GM12878 (cell line): ENCODE measurements around the gene USH1G. TPM values are rescaled to one million over a fixed set of nuclear protein-coding genes. Genes with fewer than 3 reads are reported as not detected.
"Not testable (repeated sequence)": the region's sequence is repeated elsewhere in the genome, so short reads cannot be mapped to it uniquely, and the experiment has no call there.

ENCODE experiments used
- ATAC-seq: fragments of 200-7000 bp; cut with Tn5 transposase; 3 replicates; pipeline ENCODE4 v1.9.1; 2020; ENCODE audit warnings: mild to moderate bottlenecking, moderate library complexity
- BruUV-seq: library from RNA; stranded (reverse); fragments of 400-500 nt; replicated peaks from 2 replicates; lab custom pipeline; 2021; lab: Mats Ljungman, UMichigan
- CTCF ChIA-PET: fragments of 300-600 bp; sonication (Branson Sonifier 250); formaldehyde crosslinking; extraction: SDS; loops from one replicate; lab custom pipeline; 2021; ENCODE audit warnings: inconsistent platforms; lab: Yijun Ruan, JAX
- POLR2A ChIA-PET: fragments of 350-600 bp; formaldehyde crosslinking; extraction: SDS; loops from one replicate; lab custom pipeline; 2021; ENCODE audit warnings: inconsistent platforms; lab: Charles Lee
- RAD21 ChIA-PET: fragments of 300-600 bp; sonication (Branson Sonifier 250); formaldehyde crosslinking; loops from one replicate; lab custom pipeline; 2023; ENCODE audit warnings: antibody characterized with exemption; ENCODE audit not compliant: unreplicated experiment; lab: Charles Lee
- SMC1A ChIA-PET: fragments of 300-600 bp; sonication (Branson Sonifier 250); formaldehyde crosslinking; loops from one replicate; lab custom pipeline; 2023; ENCODE audit not compliant: unreplicated experiment, uncharacterized antibody; lab: Charles Lee
- DNase-seq: peaks from one replicate; pipeline ENCODE4 v3.0.0-alpha.2; 2011; ENCODE audit warnings: low read depth, low spot score
- FAIRE-seq: peaks from 3 replicates; lab custom pipeline; 2011; peaks lifted over from hg19 to GRCh38; lab: Jason Lieb, UNC
- H2AFZ ChIP-seq: 2 replicates; pipeline ENCODE4 v1.6.0; 2011; ENCODE audit warnings: low read depth, low read length, control low read depth; ENCODE audit not compliant: control insufficient read depth
- H3K27ac ChIP-seq: 2 replicates; pipeline ENCODE4 v1.5.1; 2011; ENCODE audit warnings: control low read depth; ENCODE audit not compliant: control insufficient read depth, insufficient read depth
- H3K27me3 ChIP-seq, 2 experiments: replicated peaks in 1 of 2; 2 replicates each; pipeline versions ENCODE4 v1.6.0 to v1.6.1; 2011; ENCODE audit warnings: low read length in 1 of 2; ENCODE audit not compliant: control insufficient read depth in 2 of 2, insufficient read depth in 2 of 2
- H3K36me3 ChIP-seq, 2 experiments: 2 replicates each; pipeline ENCODE4 v1.5.1; 2011; ENCODE audit warnings: low read length in 1 of 2; ENCODE audit not compliant: control insufficient read depth in 2 of 2, insufficient read depth in 2 of 2
- H3K4me1 ChIP-seq: 2 replicates; pipeline ENCODE4 v1.6.1; 2011; ENCODE audit warnings: mild to moderate bottlenecking, low read length, moderate library complexity, mixed read lengths; ENCODE audit not compliant: control insufficient read depth, insufficient read depth
- H3K4me2 ChIP-seq: 2 replicates; pipeline ENCODE4 v1.6.0; 2011; ENCODE audit warnings: control low read depth; ENCODE audit not compliant: control insufficient read depth, insufficient read depth
- H3K4me3 ChIP-seq: fragments of 200-600 bp; sonication (generic); 2 replicates; pipeline ENCODE4 v1.5.1; 2016
- H3K79me2 ChIP-seq: 2 replicates; pipeline ENCODE4 v1.6.0; 2011; ENCODE audit warnings: low read length; ENCODE audit not compliant: control insufficient read depth, insufficient read depth
- H3K9ac ChIP-seq: 2 replicates; pipeline ENCODE4 v1.8.0; 2011; ENCODE audit warnings: low read length, control low read depth, mixed read lengths; ENCODE audit not compliant: control insufficient read depth, insufficient read depth
- H3K9me3 ChIP-seq: replicated peaks from 3 replicates; pipeline ENCODE4 v1.5.1; 2011; ENCODE audit warnings: mild to moderate bottlenecking, low read length; ENCODE audit not compliant: control insufficient read depth, insufficient read depth
- H4K20me1 ChIP-seq: 2 replicates; pipeline ENCODE4 v1.6.0; 2011; ENCODE audit not compliant: control insufficient read depth, insufficient read depth
- EED ChIP-seq: sonication (generic); IDR thresholded peaks from 2 replicates; pipeline ENCODE4 v1.6.1; 2016; ENCODE audit warnings: antibody characterized with exemption, low read depth
- IRF3 ChIP-seq: fragments of 450-650 bp; IDR thresholded peaks from 2 replicates; pipeline ENCODE4 v1.6.1; 2014; ENCODE audit warnings: mild to moderate bottlenecking
- NBN ChIP-seq: fragments of 450-650 bp; IDR thresholded peaks from 2 replicates; pipeline ENCODE4 v1.6.1; 2016
- NFYB ChIP-seq: IDR thresholded peaks from 2 replicates; pipeline ENCODE4 v1.6.1; 2011; ENCODE audit warnings: low read depth, mild to moderate bottlenecking, low read length, improper control_type of control experiment, moderate library complexity; ENCODE audit not compliant: insufficient read depth
- WGBS: methylation state at CpG from one replicate; pipeline ENCODE4 v1.1.6; 2016; ENCODE audit warnings: low lambda C conversion rate; ENCODE audit not compliant: insufficient replicate concordance, insufficient coverage; ENCODE audit errors: missing lambda C conversion rate; 5-methylcytosine and 5-hydroxymethylcytosine counted together
- in situ Hi-C: fragments of 300-500 bp; cut with MboI; formaldehyde crosslinking; loops from 9 replicates; pipeline ENCODE4 v1.14.3; 2018; ENCODE audit warnings: mixed read lengths
- intact Hi-C: fragments of 100-400 bp; cut with micrococcal nuclease; formaldehyde crosslinking; loops from one replicate; pipeline ENCODE4 v1.14.2; 2022; ENCODE audit not compliant: unreplicated experiment
- polyA plus RNA-seq, 11 experiments: library from polyadenylated mRNA; depleted of rRNA in 4 of 11; unstranded in 6 of 11; stranded (reverse) in 5 of 11; fragments of >200 nt; fragmentation: Nextera tagmentation in 4 of 11; fragmentation: Illumina TruSeq in 1 of 11; extraction: Ambion mirVana in 4 of 11; extraction: Trizol in 1 of 11; gene quantifications; 1 replicate in 1 of 11; 2 replicates in 10 of 11; pipeline versions ENCODE4 v1.2.1 to v1.2.3, GENCODE V29; 2011 to 2016; ENCODE audit warnings: inconsistent platforms in 2 of 11, missing spikeins in 2 of 11, low read depth in 1 of 11
- total RNA-seq, 4 experiments: library from RNA; depleted of rRNA in 3 of 4; stranded (reverse); fragments of >200 nt in 3 of 4; fragmentation: Illumina TruSeq in 1 of 4; extraction: Trizol in 1 of 4; gene quantifications; 2 replicates each; pipeline versions ENCODE4 v1.2.1 to v1.2.3, GENCODE V29; 2013 to 2021

Gene USH1G
- total and polyA plus RNA-seq, 10 of the 15 experiments (the other 5 are each of a cell fraction or from before 2014, with no cell fraction given): 0.05 to 0.62 (median 0.09) TPM; not detected in 7

GRCh38 chr17:74906214-74906793, 16.8 kb downstream of the USH1G start:
- WGBS: 31% methylated on average over 6 of the region's 6 CpGs
- in situ Hi-C loops, FAIRE-seq, H3K4me1 ChIP-seq, ATAC-seq, intact Hi-C loops, SMC1A ChIA-PET, H3K4me2 ChIP-seq, DNase-seq, H2AFZ ChIP-seq, H3K36me3 ChIP-seq, H3K27ac ChIP-seq, H4K20me1 ChIP-seq, H3K4me3 ChIP-seq, H3K27me3 ChIP-seq, H3K9me3 ChIP-seq, BruUV-seq, H3K9ac ChIP-seq, H3K79me2 ChIP-seq: not testable (repeated sequence)
- ChIA-PET POLR2A (interaction anchor here (0.7 kb wide), 1 partner anchor 9 kb away, joined by 9 read pairs; no protein-coding TSS in a partner anchor), RAD21 (interaction anchor here (1.2 kb wide), 1 partner anchor 93 kb away, joined by 3 read pairs; no protein-coding TSS in a partner anchor), CTCF (interaction anchor here (1.2 kb wide), 1 partner anchor 55 kb away, joined by 5 read pairs; no protein-coding TSS in a partner anchor)
- peak; percentile 45; the same call in 1 of the 2 replicates for TF ChIP-seq NFYB

- RAD21 ChIA-PET: interaction anchor here (1.2 kb wide), 1 partner anchor 94 kb away, joined by 3 read pairs; no protein-coding TSS in a partner anchor
- DNase-seq: no peak
- FAIRE-seq: no peak
- SMC1A ChIA-PET: no interaction called here
- Histone ChIP-seq H3K9ac (no peak overlapping the region), H3K27me3 (no peaks in the 10 kb centered on the region; a peak in 2 of 4 replicates), H3K27ac (no peak overlapping the region), H3K4me1 (no peaks in the 10 kb centered on the region), H3K4me2 (no peak overlapping the region), H4K20me1 (no peaks in the 10 kb centered on the region), H2AFZ (no peak overlapping the region), H3K79me2 (no peaks in the 10 kb centered on the region), H3K36me3 (no peaks in the 10 kb centered on the region), H3K9me3 (no peaks in the 10 kb centered on the region), H3K4me3 (no peak overlapping the region)
- in situ Hi-C loops: no loop called here
- no peak for TF ChIP-seq NBN
- no peak for TF ChIP-seq EED
- TF ChIP-seq IRF3: no peak
- no peak for ATAC-seq
- WGBS: 40% methylated on average over 7 of the region's 7 CpGs
- no TSS peak for BruUV-seq
- CTCF ChIA-PET: interaction anchor here (1.0 kb wide), 1 partner anchor 54 kb away, joined by 3 read pairs; no protein-coding TSS in a partner anchor
- POLR2A ChIA-PET: no interaction called here
- intact Hi-C loops: no loop called here
These were observed 18.2 kb downstream of the USH1G start for GRCh38 chr17:74904687-74905409.
